ENCODE data around the gene RABIF.

Gene RABIF

GRCh38 chr1:202871367-202871766, 17.6 kb downstream of the RABIF start:
- DNase-seq (ENCODE audit: low spot score) = no peak

- DNase-seq (ENCODE audit: low spot score) = no peak
Measured at GRCh38 chr1:202862679-202863560, 26.0 kb downstream of the RABIF start.

- peak; percentile 29 for DNase-seq (ENCODE audit: low spot score)
Measured at GRCh38 chr1:202861420-202862132, 27.4 kb downstream of the RABIF start.

GRCh38 chr1:202860744-202861419, 28.1 kb downstream of the RABIF start:
- DNase-seq (ENCODE audit: low spot score) = no peak

GRCh38 chr1:202858789-202859414, 30.0 kb downstream of the RABIF start:
- peak; percentile 15 for DNase-seq (ENCODE audit: low spot score)

DNA sequence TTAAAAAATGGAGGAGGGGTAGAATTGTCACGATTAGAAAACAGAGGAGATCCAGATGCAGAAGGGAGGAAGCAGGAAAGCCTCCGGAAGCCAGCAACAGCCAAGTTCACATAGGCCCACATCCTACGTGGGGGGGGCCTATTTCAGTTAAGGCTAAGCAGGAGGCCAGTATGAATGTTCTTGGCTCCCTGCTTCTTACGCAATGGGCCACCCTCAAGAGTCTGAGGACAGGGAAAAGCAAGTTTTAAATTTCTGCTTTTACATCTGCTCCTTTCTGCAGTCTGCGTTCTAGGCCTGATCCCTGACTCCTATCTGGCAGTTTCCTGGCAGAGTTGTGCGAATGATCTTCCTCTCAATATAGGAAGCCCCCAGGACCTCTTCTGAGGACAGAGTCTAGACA, 30.6 kb downstream of the RABIF start:
- DNase-seq (ENCODE audit: low spot score) = no peak

DNA sequence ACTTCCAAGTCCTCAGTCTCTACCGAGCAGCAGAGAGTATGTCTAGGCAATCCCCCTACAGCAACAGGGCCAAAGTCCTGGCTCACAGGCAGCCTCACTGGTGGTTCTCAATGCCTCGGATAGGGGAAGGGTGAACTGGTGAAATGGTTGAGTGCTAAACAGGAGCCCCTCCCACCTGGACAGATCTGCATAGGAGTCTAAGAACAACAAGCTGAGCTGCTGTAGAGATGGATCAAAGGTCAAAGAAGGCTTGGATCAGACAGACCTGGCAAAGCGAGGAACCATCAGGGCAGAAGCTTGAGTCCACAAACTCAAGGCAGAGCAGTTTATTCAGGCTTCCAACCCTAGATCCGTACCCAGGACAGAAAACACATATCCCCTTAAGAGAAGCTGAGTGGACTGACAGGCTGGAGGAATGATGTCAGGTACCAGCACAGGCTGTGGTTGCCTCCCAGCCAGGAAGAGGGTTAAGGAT, 31.8 kb downstream of the RABIF start:
- DNase-seq (ENCODE audit: low spot score) = no peak

DNA sequence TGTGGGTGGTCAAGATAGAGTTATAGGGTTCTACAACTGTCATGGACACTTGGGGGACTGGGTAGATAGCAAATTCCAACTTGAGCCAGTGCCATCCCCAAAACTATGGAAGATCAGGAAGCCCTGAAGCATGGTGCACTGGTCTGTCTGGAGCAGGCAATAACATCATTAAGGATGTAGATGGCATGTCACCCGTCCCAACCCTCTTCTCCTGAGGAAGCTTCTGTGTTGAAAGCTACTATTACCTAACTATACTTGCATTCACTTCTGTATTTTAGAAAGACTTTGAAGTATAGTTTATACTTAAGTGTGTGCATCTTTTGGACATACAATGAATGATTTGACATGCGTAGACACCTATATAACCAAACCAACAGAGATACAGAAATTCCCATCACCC, 32.9 kb downstream of the RABIF start:
- no peak for DNase-seq (ENCODE audit: low spot score)

GRCh38 chr1:202854787-202855186, 34.2 kb downstream of the RABIF start:
- no peak for DNase-seq (ENCODE audit: low spot score)

DNA sequence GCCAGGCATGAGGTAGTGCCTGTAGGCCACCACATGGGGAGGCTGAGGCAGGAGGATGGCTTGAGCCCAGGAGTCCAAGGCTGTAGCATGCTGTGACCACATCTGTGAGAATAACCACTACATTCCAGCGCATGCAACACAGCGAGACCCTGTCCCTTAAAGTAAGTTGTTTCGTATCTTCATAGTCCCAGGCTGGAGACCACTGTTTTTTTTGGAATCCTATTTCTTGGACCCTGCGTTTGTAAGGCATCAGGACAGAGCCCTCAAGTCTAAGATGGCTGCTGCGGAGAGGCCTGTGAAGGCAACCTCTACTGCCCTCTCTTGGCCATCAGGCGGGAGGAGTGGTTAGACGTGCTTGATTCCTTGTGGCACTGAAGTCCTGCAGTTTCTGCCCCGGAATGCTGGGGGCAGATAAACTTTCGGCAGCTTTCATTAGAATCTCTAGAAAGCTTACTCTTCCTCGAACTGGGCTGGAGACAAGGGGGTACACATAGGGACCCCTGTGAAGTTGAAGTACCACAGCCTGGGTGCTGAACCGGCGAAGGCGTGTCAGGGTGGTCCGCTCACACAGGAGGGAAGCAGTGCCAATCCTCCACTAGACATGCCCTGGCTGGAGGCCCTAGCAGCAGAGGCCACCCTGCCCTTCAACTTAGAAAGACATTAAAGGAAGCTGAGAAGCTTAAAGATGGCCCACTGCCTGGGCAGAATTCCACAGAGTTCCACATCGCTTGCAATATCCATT, 36.6 kb downstream of the RABIF start:
- peak; percentile 53 for DNase-seq (ENCODE audit: low spot score)

DNA sequence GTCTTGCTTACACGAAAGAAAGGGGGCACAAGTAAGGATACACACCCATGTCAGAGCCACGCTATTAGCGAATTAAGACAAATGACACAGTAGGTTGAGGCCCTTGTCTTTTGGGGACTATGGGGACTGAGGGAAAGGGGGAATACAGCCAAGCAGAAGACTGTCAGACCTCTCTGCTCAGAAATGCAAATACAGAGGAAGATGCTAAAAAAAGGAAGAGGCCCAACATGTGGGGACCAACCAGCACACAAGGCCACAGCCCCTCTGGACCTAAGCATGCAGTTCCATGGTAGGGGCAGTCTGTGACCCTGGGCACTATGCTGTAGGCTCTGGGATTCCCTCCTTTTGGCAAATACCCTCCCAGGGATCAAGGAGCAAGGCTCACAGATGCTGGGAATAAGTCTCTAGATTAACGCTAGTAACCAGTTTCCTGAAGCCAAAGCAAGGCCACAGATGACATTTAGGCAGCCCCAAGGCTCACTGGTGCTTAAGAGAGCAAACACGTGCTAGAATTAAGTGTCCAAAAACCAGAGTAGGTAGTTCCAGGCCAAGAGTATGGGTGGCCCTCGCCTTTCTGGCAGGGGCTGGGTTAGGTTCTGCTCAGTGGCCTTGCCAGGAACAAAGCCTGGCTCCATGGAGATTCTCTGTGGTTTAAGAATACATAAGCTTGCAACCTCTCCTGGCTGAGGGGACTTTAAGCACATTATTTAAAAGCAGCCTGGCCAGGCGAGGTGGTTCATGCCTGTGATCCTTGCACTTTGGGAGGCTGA, 38.2 kb downstream of the RABIF start:
- DNase-seq (ENCODE audit: low spot score) = no peak

GRCh38 chr1:202848191-202848542, 40.8 kb downstream of the RABIF start:
- DNase-seq (ENCODE audit: low spot score) = no peak

DNA sequence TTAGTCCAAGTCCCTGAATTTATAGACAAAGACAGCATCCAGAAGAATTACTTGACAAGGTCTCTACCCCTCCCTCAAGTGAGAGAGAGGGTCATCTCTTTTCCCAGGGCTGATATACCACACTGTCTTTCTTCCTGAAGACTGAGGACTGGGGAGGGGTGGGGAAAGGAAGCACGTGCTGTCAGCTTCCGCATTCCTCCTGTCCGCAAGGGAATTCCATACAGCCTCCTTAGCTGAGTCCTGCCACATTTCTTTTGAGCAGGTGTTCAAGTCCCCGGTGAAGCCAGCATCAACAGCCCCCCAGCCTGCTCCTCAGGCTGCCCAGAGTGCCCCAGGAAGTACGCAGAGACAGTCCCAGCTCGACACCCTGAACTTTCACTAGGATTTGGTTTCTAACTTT, 44.0 kb downstream of the RABIF start:
- no peak for DNase-seq (ENCODE audit: low spot score)

- DNase-seq (ENCODE audit: low spot score) = no peak
Measured at GRCh38 chr1:202844259-202844658, 44.7 kb downstream of the RABIF start.

DNA sequence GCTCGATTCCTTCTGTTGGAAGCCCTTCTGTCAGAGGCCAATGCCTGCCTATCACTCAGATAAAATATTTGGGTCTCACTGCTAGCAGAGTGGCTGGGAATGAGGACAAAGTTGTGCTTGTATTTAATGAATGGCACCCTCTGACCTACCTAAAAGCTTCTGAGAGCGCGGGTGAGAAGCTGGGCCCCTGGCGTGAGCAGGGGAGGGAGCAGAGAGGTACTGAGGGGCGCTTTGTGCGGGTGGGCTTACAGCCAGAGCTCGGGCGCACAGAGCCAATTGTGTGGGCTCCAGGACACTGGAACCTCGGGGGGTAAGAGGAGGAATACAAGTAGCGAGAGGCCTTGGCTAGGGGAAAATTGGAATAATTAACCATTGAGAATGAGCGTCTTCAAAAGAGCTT, 45.9 kb downstream of the RABIF start:
- no peak for DNase-seq (ENCODE audit: low spot score)

DNA sequence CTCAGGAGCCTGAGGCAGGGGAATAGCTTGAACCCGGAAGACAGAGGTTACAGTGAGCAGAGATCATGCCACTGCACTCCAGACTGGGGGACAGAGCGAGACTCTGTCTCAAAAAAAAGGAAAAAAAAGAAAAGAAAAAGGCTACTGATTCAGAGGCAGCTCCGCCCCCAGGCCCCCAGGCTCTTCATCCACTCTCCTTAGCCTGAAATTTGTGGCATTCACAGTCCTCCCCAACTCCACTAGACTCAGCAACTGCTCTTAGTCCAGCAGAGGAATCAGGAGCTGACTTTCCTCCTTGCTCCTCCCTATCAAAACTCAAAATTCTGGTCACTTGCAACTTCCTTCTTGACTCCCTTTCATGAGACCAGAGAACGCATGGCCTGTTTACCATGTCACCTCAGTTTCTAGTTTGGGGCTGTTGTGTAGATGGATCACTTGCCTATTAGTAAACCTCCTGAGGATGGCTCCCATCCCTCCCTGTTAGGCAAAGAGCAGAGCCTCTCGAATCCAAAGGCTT, 51.1 kb downstream of the RABIF start:
- no peak for DNase-seq (ENCODE audit: low spot score)

DNA sequence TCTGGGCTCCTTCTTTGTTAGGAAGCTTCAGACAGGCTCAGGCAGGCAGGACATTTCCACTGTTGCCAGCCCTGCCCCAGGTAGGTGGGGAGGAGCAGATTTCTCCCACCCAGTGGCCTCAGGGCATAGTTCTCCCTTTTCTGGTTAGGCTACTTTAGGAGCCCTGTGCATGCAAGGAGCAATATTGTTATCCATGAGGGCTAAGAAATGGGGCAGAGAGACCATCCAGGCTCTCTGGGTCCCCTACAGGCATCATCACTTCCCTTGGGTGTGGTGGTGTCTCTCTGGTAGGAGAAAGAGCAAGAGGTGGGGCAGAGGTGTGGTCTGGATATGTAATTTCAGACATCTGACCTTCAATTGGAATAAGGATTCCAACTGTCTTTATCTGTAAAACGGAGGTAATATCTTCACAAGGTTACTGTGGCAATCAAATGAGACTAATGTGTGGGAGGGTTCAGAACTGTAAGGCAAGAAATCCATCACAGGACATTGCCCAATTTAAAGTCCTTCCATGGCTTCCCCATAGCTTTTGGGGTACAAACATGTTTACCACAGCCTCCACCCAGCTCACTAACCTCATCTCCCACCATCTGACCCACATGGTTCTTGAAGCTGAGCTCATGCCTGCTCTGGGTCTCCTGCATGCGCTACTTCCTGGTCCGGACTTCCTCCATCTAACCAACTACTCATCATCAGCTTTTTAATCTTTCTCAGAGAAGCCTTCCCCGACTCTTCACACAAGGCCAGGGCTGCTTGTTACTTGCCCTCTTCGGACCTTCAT, 52.1 kb downstream of the RABIF start:
- DNase-seq (ENCODE audit: low spot score) = no peak

GRCh38 chr1:202835548-202836072, 53.3 kb downstream of the RABIF start:
- DNase-seq (ENCODE audit: low spot score) = no peak

DNA sequence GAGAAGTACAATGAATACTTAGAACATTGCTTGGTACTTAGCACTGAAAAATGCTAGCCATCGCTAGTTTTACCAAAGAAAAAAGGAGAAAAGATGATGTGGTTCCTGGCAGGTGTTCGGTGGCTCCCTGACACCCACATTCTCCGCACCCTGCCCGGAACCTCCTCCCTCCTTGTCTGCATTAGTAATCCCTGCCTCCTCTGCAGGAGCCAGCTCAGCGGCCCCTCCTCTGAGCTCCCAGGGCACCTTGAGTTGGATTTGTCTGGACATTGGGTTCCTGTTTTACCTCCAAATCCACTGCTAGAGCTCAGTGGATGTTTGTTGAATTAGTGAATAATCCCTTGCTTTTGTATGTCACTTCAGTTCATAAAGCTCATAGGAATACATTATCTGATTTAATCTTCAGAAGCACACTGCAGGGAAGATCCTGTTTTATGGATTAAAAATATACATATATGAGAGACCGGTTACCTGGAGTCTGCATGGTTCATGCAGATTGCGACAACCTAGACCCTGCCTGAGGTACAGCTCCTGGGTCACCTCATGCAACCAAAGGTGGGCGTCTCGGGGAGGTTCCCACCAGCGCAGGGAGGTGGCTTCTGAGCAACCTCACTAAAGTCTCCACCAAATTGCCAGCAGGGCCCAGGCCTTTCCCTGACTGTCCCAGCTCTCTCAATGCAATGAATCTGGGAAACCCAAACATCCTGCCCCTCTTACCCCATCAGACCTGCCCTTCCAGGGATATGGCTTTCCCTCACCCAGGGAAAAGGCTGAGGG, 54.0 kb downstream of the RABIF start:
- no peak for DNase-seq (ENCODE audit: low spot score)
